Transverse colon (tissue), 4 donors: ENCODE data around the gene AVPR1A. TPM values are rescaled to one million over a fixed set of nuclear protein-coding genes. Genes with fewer than 3 reads are reported as not detected.

ENCODE experiments used
- DNase-seq: peaks from one replicate; pipeline ENCODE4 v3.0.0-alpha.2; 2019
- H3K27ac ChIP-seq, 4 donors: fragments of 200-600 bp; sonication (generic); 2 replicates each; pipeline ENCODE4 v1.5.1; 2016 to 2018; ENCODE audit warnings: inconsistent platforms in 4 of 4
- H3K27me3 ChIP-seq: fragments of 200-600 bp; sonication (generic); 2 replicates; pipeline ENCODE4 v1.5.1; 2017; ENCODE audit warnings: inconsistent platforms
- H3K36me3 ChIP-seq, 4 donors: fragments of 200-600 bp; sonication (generic); 2 replicates each; pipeline ENCODE4 v1.5.1; 2017 to 2019; ENCODE audit warnings: inconsistent platforms in 4 of 4
- H3K4me1 ChIP-seq, 4 donors: fragments of 200-600 bp; sonication (generic); 2 replicates each; pipeline ENCODE4 v1.5.1; 2017 to 2020; ENCODE audit warnings: inconsistent platforms in 4 of 4
- H3K4me3 ChIP-seq, 4 donors: fragments of 200-600 bp; sonication (generic); 1 replicate in 1 of 4; 2 replicates in 3 of 4; pipeline versions ENCODE4 v1.5.1 to v1.6.1; 2017 to 2019; ENCODE audit warnings: inconsistent platforms in 4 of 4
- H3K9me3 ChIP-seq, 2 donors: fragments of 200-600 bp; sonication (generic); 2 replicates each; pipeline ENCODE4 v1.5.1; 2017 to 2019; ENCODE audit warnings: inconsistent platforms in 2 of 2
- CTCF ChIP-seq, 5 experiments: fragments of 200-600 bp in 3 of 5; fragments of 450-650 bp in 2 of 5; sonication (generic) in 3 of 5; IDR thresholded peaks; 1 replicate in 2 of 5; 2 replicates in 3 of 5; pipeline ENCODE4 v1.5.1; 2016 to 2017; ENCODE audit warnings: antibody characterized with exemption in 5 of 5, inconsistent platforms in 3 of 5, mild to moderate bottlenecking in 2 of 5, moderate library complexity in 1 of 5
- EP300 ChIP-seq: sonication (generic); formaldehyde crosslinking; IDR thresholded peaks from one replicate; pipeline ENCODE4 v1.6.1; 2017; ENCODE audit warnings: antibody characterized with exemption, low read depth
- POLR2A ChIP-seq: fragments of 450-650 bp; IDR thresholded peaks from one replicate; pipeline ENCODE4 v1.6.1; 2016; ENCODE audit warnings: antibody characterized with exemption, mild to moderate bottlenecking, moderate library complexity
- POLR2AphosphoS5 ChIP-seq, 3 donors: sonication (generic); formaldehyde crosslinking; IDR thresholded peaks; one replicate each; pipeline ENCODE4 v1.6.1; 2016; ENCODE audit warnings: antibody characterized with exemption in 3 of 3
- WGBS, 2 donors: methylation state at CpG; one replicate each; pipeline ENCODE4 v1.1.5; 2018; ENCODE audit warnings: low coverage in 1 of 2; 5-methylcytosine and 5-hydroxymethylcytosine counted together
- in situ Hi-C, 4 donors: fragments of 200-750 bp; cut with MboI; loops; one replicate each; pipeline versions ENCODE4 v1.15.0 to v1.15.1; 2017; ENCODE audit warnings: low sequenced_read_pairs in 3 of 4, low pct_ligation_motif_present in 1 of 4, low pct_unique_long_range_greater_than_20kb in 1 of 4
- intact Hi-C: fragments of 100-400 bp; cut with DNase I; formaldehyde crosslinking; loops from one replicate; pipeline ENCODE4 v1.15.1; 2023; ENCODE audit warnings: low total_unique reads
- total RNA-seq, 4 donors: library from RNA; depleted of rRNA; stranded (reverse); fragments of >200 nt; gene quantifications; one replicate each; pipeline ENCODE4 v1.1.0, GENCODE V29; 2016

Gene AVPR1A
- total RNA-seq, 4 donors from 2014 or later: 0.20 to 0.95 (median 0.60) TPM

GRCh38 chr12:63124778-63125177 lies 26.2 kb downstream of the AVPR1A start:
- intact Hi-C loops (no loop called here), in situ Hi-C loops (no loop called here)
- no peak for DNase-seq
- H3K27ac ChIP-seq: no peak overlapping the region
- no peaks in the 10 kb centered on the region for H3K36me3 ChIP-seq
- H3K4me1 ChIP-seq: no peaks in the 10 kb centered on the region
- TF ChIP-seq POLR2A (no peak), CTCF (IDR thresholded peaks at IDR 0.05) (no peak), POLR2AphosphoS5 (IDR thresholded peaks at IDR 0.05) (no peak), EP300 (no peak)
- no peaks in the 10 kb centered on the region for H3K9me3 ChIP-seq
- H3K4me3 ChIP-seq: no peak overlapping the region
- H3K27me3 ChIP-seq: no peaks in the 10 kb centered on the region

- WGBS, 2 donors: 9 to 11% methylated on average over 5 of the region's 5 CpGs
- in situ Hi-C loops (no loop called here), intact Hi-C loops (no loop called here)
- Histone ChIP-seq H3K36me3 (no peaks in the 10 kb centered on the region), H3K27me3 (no peaks in the 10 kb centered on the region), H3K4me1 (no peaks in the 10 kb centered on the region), H3K4me3 (no peak overlapping the region), H3K9me3 (no peaks in the 10 kb centered on the region), H3K27ac (no peak overlapping the region)
- TF ChIP-seq EP300 (no peak), CTCF (IDR thresholded peaks at IDR 0.05) (peak; percentile 50 to 70 (median 61))
- DNase-seq: no peak
These were observed 47.4 kb downstream of the AVPR1A start for GRCh38 chr12:63103494-63104131.

- DNase-seq: no peak
- intact Hi-C loops (no loop called here), in situ Hi-C loops (no loop called here)
- 55 to 67% methylated on average over 2 of the region's 2 CpGs for WGBS, 2 donors
- no peak overlapping the region for H3K4me3 ChIP-seq
- H3K27me3 ChIP-seq: no peaks in the 10 kb centered on the region
- no peaks in the 10 kb centered on the region for H3K36me3 ChIP-seq
- H3K9me3 ChIP-seq: no peaks in the 10 kb centered on the region
- TF ChIP-seq EP300 (no peak), POLR2AphosphoS5 (IDR thresholded peaks at IDR 0.05) (no peak), POLR2A (no peak), CTCF (IDR thresholded peaks at IDR 0.05) (no peak)
- no peaks in the 10 kb centered on the region for H3K4me1 ChIP-seq
- no peak overlapping the region for H3K27ac ChIP-seq
These were observed 49.1 kb downstream of the AVPR1A start for GRCh38 chr12:63101920-63102319.

- Histone ChIP-seq H3K4me3 (no peak overlapping the region), H3K4me1 (no peaks in the 10 kb centered on the region), H3K27me3 (no peaks in the 10 kb centered on the region), H3K36me3 (no peaks in the 10 kb centered on the region), H3K9me3 (no peaks in the 10 kb centered on the region), H3K27ac (no peak overlapping the region)
- TF ChIP-seq CTCF (IDR thresholded peaks at IDR 0.05) (no peak), POLR2AphosphoS5 (IDR thresholded peaks at IDR 0.05) (no peak), EP300 (no peak), POLR2A (no peak)
- WGBS, 2 donors: 42 to 47% methylated on average over 2 of the region's 2 CpGs
- no peak for DNase-seq
- in situ Hi-C loops: no loop called here
- intact Hi-C loops: no loop called here
These were observed 52.1 kb downstream of the AVPR1A start for GRCh38 chr12:63098851-63099250.
